HCT116 (cell line): Measurements from ENCODE around the gene ABHD17C. TPM values are rescaled to one million over a fixed set of nuclear protein-coding genes. Genes with fewer than 3 reads are reported as not detected.

Experiments
- ATAC-seq: fragments of 200-7000 bp; cut with Tn5 transposase; 2 replicates; pipeline ENCODE4 v1.9.1; 2020; ENCODE audit warnings: mild to moderate bottlenecking, moderate library complexity
- BruUV-seq: library from RNA; stranded (reverse); fragments of 400-500 nt; replicated peaks from 2 replicates; lab custom pipeline; 2021; lab: Mats Ljungman, UMichigan
- CTCF ChIA-PET: fragments of 300-600 bp; sonication (Branson Sonifier 250); formaldehyde crosslinking; loops from one replicate; lab custom pipeline; 2021; ENCODE audit warnings: antibody characterized with exemption; lab: Charles Lee
- POLR2A ChIA-PET: fragments of 300-600, 350-600 bp; sonication (Branson Sonifier 250); formaldehyde crosslinking; loops from one replicate; lab custom pipeline; 2021; ENCODE audit warnings: antibody characterized with exemption; lab: Charles Lee
- RAD21 ChIA-PET, 2 experiments: fragments of 300-600 bp; sonication (Branson Sonifier 250); formaldehyde crosslinking; loops; one replicate each; lab custom pipeline; 2023; ENCODE audit warnings: low total read pairs in 2 of 2; ENCODE audit not compliant: uncharacterized antibody in 2 of 2, unreplicated experiment in 2 of 2, low non-redundant PET in 1 of 2; lab: Charles Lee
- DNase-seq: peaks from one replicate; pipeline ENCODE4 v3.0.0-alpha.2; 2010; ENCODE audit warnings: low read depth, low spot score
- H2AFZ ChIP-seq: fragments of 200-600 bp; shearing (Covaris generic), sonication (generic); 2 replicates; pipeline ENCODE4 v1.6.1; 2017; ENCODE audit warnings: low read depth, mixed run types, mixed read lengths, antibody characterized with exemption, low read length; ENCODE audit not compliant: poor library complexity, severe bottlenecking
- H3K27ac ChIP-seq: 2 replicates; pipeline ENCODE4 v1.5.1; 2012; ENCODE audit warnings: low read depth, low read length
- H3K27me3 ChIP-seq: fragments of 200-600 bp; sonication (generic); 2 replicates; pipeline ENCODE4 v1.6.1; 2016; ENCODE audit warnings: mixed run types, low read length, mixed read lengths; ENCODE audit not compliant: insufficient read depth
- H3K36me3 ChIP-seq, 2 experiments: fragments of 200-500 bp in 1 of 2; fragments of 200-600 bp in 1 of 2; sonication (Bioruptor generic) in 1 of 2; sonication (generic) in 1 of 2; 2 replicates each; pipeline versions ENCODE4 v1.5.1 to v1.6.1; 2014 to 2016; ENCODE audit warnings: low read length in 2 of 2, inconsistent platforms in 1 of 2, mixed read lengths in 1 of 2, mixed run types in 1 of 2; ENCODE audit not compliant: insufficient read depth in 2 of 2, control insufficient read depth in 1 of 2
- H3K4me1 ChIP-seq, 2 experiments: fragments of 200-600 bp in 1 of 2; sonication (generic) in 1 of 2; 2 replicates each; pipeline versions ENCODE4 v1.5.1 to v1.6.1; 2012 to 2017; ENCODE audit warnings: low read length in 2 of 2, inconsistent platforms in 1 of 2, mild to moderate bottlenecking in 1 of 2, mixed read lengths in 1 of 2, mixed run types in 1 of 2, moderate library complexity in 1 of 2; ENCODE audit not compliant: insufficient read depth in 2 of 2, control insufficient read depth in 1 of 2
- H3K4me2 ChIP-seq: fragments of 200-600 bp; sonication (generic); 2 replicates; pipeline ENCODE4 v1.6.1; 2017; ENCODE audit warnings: mixed run types, low read length, mixed read lengths
- H3K4me3 ChIP-seq, 2 experiments: fragments of 200-600 bp in 1 of 2; sonication (generic) in 1 of 2; replicated peaks in 1 of 2; 2 replicates each; pipeline ENCODE4 v1.5.1; 2011 to 2016; ENCODE audit warnings: low read length in 2 of 2, control low read depth in 1 of 2, low read depth in 1 of 2, mild to moderate bottlenecking in 1 of 2, mixed read lengths in 1 of 2, mixed run types in 1 of 2
- H3K79me2 ChIP-seq: fragments of 200-600 bp; sonication (generic); 2 replicates; pipeline ENCODE4 v1.6.1; 2017; ENCODE audit warnings: mild to moderate bottlenecking, mixed run types, low read length, moderate library complexity, mixed read lengths; ENCODE audit not compliant: insufficient read depth
- H3K9ac ChIP-seq: fragments of 200-600 bp; sonication (generic); 2 replicates; pipeline ENCODE4 v1.6.1; 2016; ENCODE audit warnings: low read length, mixed read lengths
- H3K9me2 ChIP-seq: fragments of 200-600 bp; sonication (generic), shearing (Covaris generic); 2 replicates; pipeline ENCODE4 v1.6.1; 2017; ENCODE audit warnings: mixed run types, mild to moderate bottlenecking, moderate library complexity; ENCODE audit not compliant: insufficient read depth
- H3K9me3 ChIP-seq, 2 experiments: fragments of 200-500 bp in 1 of 2; fragments of 200-600 bp in 1 of 2; sonication (Bioruptor generic) in 1 of 2; sonication (generic) in 1 of 2; 2 replicates each; pipeline ENCODE4 v1.6.1; 2014 to 2017; ENCODE audit warnings: low read length in 2 of 2, mixed read lengths in 2 of 2, inconsistent platforms in 1 of 2, low read depth in 1 of 2, mild to moderate bottlenecking in 1 of 2, mixed run types in 1 of 2, moderate library complexity in 1 of 2; ENCODE audit not compliant: control insufficient read depth in 1 of 2, insufficient read depth in 1 of 2
- H4K20me1 ChIP-seq: fragments of 200-600 bp; sonication (generic), shearing (Covaris generic); 2 replicates; pipeline ENCODE4 v1.6.1; 2017; ENCODE audit warnings: mixed run types, mild to moderate bottlenecking, moderate library complexity; ENCODE audit not compliant: insufficient read depth
- CBX3 ChIP-seq: IDR thresholded peaks from 2 replicates; pipeline ENCODE4 v1.6.1; 2012; ENCODE audit warnings: low read depth
- CEBPB ChIP-seq: IDR thresholded peaks from 2 replicates; pipeline ENCODE4 v1.6.1; 2012; ENCODE audit warnings: low read depth
- ELF1 ChIP-seq: IDR thresholded peaks from 2 replicates; pipeline ENCODE4 v1.6.1; 2012; ENCODE audit warnings: low read depth, borderline replicate concordance
- EZH2 ChIP-seq: fragments of 200-600 bp; sonication (generic); IDR thresholded peaks from 2 replicates; pipeline ENCODE4 v1.6.1; 2017; ENCODE audit warnings: antibody characterized with exemption, mixed run types
- EZH2phosphoT487 ChIP-seq: fragments of 200-600 bp; IDR thresholded peaks from 2 replicates; pipeline ENCODE4 v1.6.1; 2018; ENCODE audit warnings: antibody characterized with exemption, borderline replicate concordance
- FOSL1 ChIP-seq: IDR thresholded peaks from 2 replicates; pipeline ENCODE4 v1.6.1; 2012; ENCODE audit warnings: low read depth
- JUND ChIP-seq: IDR thresholded peaks from 2 replicates; pipeline ENCODE4 v1.6.1; 2012
- MAX ChIP-seq: IDR thresholded peaks from 2 replicates; pipeline ENCODE4 v1.6.1; 2012
- POLR2A ChIP-seq: IDR thresholded peaks from 2 replicates; pipeline ENCODE4 v1.7.0; 2011; ENCODE audit warnings: borderline replicate concordance; ENCODE audit not compliant: insufficient read depth, insufficient read length; ENCODE audit errors: extremely low read depth
- POLR2AphosphoS5 ChIP-seq: IDR thresholded peaks from 2 replicates; pipeline ENCODE4 v1.6.1; 2011; ENCODE audit warnings: mild to moderate bottlenecking, low read depth, low read length, moderate library complexity
- REST ChIP-seq: IDR thresholded peaks from 2 replicates; pipeline ENCODE4 v1.6.1; 2012; ENCODE audit warnings: low read depth
- SIN3A ChIP-seq: IDR thresholded peaks from 2 replicates; pipeline ENCODE4 v1.6.1; 2012; ENCODE audit warnings: low read depth
- YY1 ChIP-seq: IDR thresholded peaks from 2 replicates; pipeline ENCODE4 v1.6.1; 2011; ENCODE audit warnings: low read length, low read depth, moderate library complexity, mild to moderate bottlenecking; ENCODE audit not compliant: insufficient replicate concordance; ENCODE audit errors: extremely low read depth
- ZFX ChIP-seq: fragments of 450-650 bp; IDR thresholded peaks from 2 replicates; pipeline ENCODE4 v1.6.1; 2017
- ZNF274 ChIP-seq: fragments of 200-500 bp; sonication (Bioruptor generic); IDR thresholded peaks from 2 replicates; pipeline ENCODE4 v1.6.1; 2014; ENCODE audit warnings: mild to moderate bottlenecking, low read depth, low read length, inconsistent platforms
- intact Hi-C: fragments of 100-400 bp; cut with micrococcal nuclease; formaldehyde crosslinking; loops from 2 replicates; pipeline ENCODE4 v1.10.0; 2022
- total RNA-seq: library from RNA; stranded (reverse); gene quantifications from one replicate; pipeline ENCODE4 v1.2.1, GENCODE V29; 2021; ENCODE audit not compliant: unreplicated experiment
- TF ChIP-seq, protein P1 (sequence below): IDR thresholded peaks from 2 replicates; pipeline ENCODE4 v1.6.1; 2012

ABHD17C gene
- total RNA-seq, 1 experiment from 2014 or later, result 27.9 TPM

DNA sequence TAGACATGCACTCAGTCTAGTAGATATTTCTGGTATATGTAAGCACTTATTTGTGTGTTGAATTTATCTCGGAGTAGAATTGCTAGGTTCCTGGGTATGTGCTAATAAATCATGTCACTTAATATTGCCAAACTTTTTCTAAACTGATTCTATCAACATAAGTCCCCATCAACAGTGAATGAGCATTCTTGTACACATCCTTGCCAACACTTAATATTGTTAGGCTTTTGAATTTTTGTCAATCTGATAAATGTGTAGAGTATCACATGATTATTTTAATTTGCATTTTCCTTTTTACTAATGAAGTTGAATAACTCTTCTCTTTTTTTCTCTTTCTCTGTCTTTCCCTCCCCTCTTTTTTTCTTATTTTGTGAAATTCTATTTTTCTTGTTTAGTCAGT lies 50.8 kb downstream of the ABHD17C start:
- ChIA-PET POLR2A (no interaction called here), CTCF (no interaction called here), RAD21 (no interaction called here)
- Histone ChIP-seq H3K79me2 (peaks cover 67% of the 10 kb centered on the region), H3K27ac (no peak overlapping the region), H3K4me1 (no peaks in the 10 kb centered on the region), H3K36me3 (peaks cover 4% of the 10 kb centered on the region in 2 experiments; a peak in 2 of 4 replicates), H3K9me2 (no peaks in the 10 kb centered on the region), H3K9ac (no peak overlapping the region), H3K4me3 (no peak overlapping the region), H4K20me1 (no peaks in the 10 kb centered on the region; the same call in 1 of the 2 replicates), H3K9me3 (no peaks in the 10 kb centered on the region), H3K27me3 (no peaks in the 10 kb centered on the region), H2AFZ (no peak overlapping the region), H3K4me2 (no peak overlapping the region)
- ATAC-seq (no peak), DNase-seq (no peak)
- BruUV-seq, result no TSS peak
- intact Hi-C loops, result no loop called here
- TF ChIP-seq POLR2A, result no peak
- no peak for TF ChIP-seq EZH2
- TF ChIP-seq YY1, result no peak
- no peak for TF ChIP-seq JUND
- TF ChIP-seq CEBPB, result no peak
- TF ChIP-seq EZH2phosphoT487, result no peak
- TF ChIP-seq ZFX, result no peak
- TF ChIP-seq POLR2AphosphoS5, result no peak
- no peak for TF ChIP-seq MAX
- no peak for TF ChIP-seq SIN3A
- no peak for TF ChIP-seq REST
- TF ChIP-seq, protein P1, sequence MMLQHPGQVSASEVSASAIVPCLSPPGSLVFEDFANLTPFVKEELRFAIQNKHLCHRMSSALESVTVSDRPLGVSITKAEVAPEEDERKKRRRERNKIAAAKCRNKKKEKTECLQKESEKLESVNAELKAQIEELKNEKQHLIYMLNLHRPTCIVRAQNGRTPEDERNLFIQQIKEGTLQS, result no peak
- no peak for TF ChIP-seq FOSL1
- TF ChIP-seq ZNF274, result no peak
- no peak for TF ChIP-seq ELF1
- TF ChIP-seq CBX3, result no peak
